UCSD-AML1 (cell line): ENCODE data around the gene HS2ST1.
"Not testable (repeated sequence)": the region's sequence is repeated elsewhere in the genome, so short reads cannot be mapped to it uniquely, and the experiment has no call there.

ENCODE experiments used
- DNase-seq: peaks from one replicate; lab custom pipeline; 2025; ENCODE audit not compliant: unreplicated experiment; lab: John Stamatoyannopoulos, UW

The HS2ST1 gene

GRCh38 chr1:86965012-86965826, 50.8 kb downstream of the HS2ST1 start:
- DNase-seq = peak; percentile 12

- DNase-seq = no peak
Measured at GRCh38 chr1:86965827-86966182, 51.4 kb downstream of the HS2ST1 start.

- no peak for DNase-seq
Measured at GRCh38 chr1:86970938-86971337, 56.5 kb downstream of the HS2ST1 start.

GRCh38 chr1:86971778-86972177, 57.3 kb downstream of the HS2ST1 start:
- DNase-seq = no peak

- DNase-seq = no peak
Measured at GRCh38 chr1:86972262-86972661, 57.8 kb downstream of the HS2ST1 start.

GRCh38 chr1:86975993-86976550, 61.6 kb downstream of the HS2ST1 start:
- no peak for DNase-seq

GRCh38 chr1:86976664-86977063, 62.2 kb downstream of the HS2ST1 start:
- DNase-seq = no peak

GRCh38 chr1:86981482-86982213, 67.2 kb downstream of the HS2ST1 start:
- DNase-seq = no peak

GRCh38 chr1:86983677-86984076, 69.2 kb downstream of the HS2ST1 start:
- DNase-seq = not testable (repeated sequence)

GRCh38 chr1:86987446-86987845, 73.0 kb downstream of the HS2ST1 start:
- no peak for DNase-seq

GRCh38 chr1:86988835-86989234, 74.4 kb downstream of the HS2ST1 start:
- no peak for DNase-seq

GRCh38 chr1:86989690-86990089, 75.3 kb downstream of the HS2ST1 start:
- DNase-seq = not testable (repeated sequence)

- no peak for DNase-seq
Measured at GRCh38 chr1:86990826-86991225, 76.4 kb downstream of the HS2ST1 start.

- peak; percentile 14 for DNase-seq
Measured at GRCh38 chr1:86991549-86992186, 77.2 kb downstream of the HS2ST1 start.

GRCh38 chr1:86992861-86993260, 78.4 kb downstream of the HS2ST1 start:
- DNase-seq = no peak

- DNase-seq = no peak
Measured at GRCh38 chr1:86993269-86993985, 79.0 kb downstream of the HS2ST1 start.

GRCh38 chr1:86994061-86994460, 79.6 kb downstream of the HS2ST1 start:
- DNase-seq = no peak

- DNase-seq = no peak
Measured at GRCh38 chr1:86997538-86997937, 83.1 kb downstream of the HS2ST1 start.

GRCh38 chr1:86998280-86998679, 83.8 kb downstream of the HS2ST1 start:
- no peak for DNase-seq

GRCh38 chr1:86998727-86999126, 84.3 kb downstream of the HS2ST1 start:
- no peak for DNase-seq

GRCh38 chr1:87000460-87000859, 86.0 kb downstream of the HS2ST1 start:
- DNase-seq = no peak
